Central memory CD8-positive, alpha-beta T cell (primary cell): Measurements from ENCODE around the gene TBCE.
"Not testable (repeated sequence)": the region's sequence is repeated elsewhere in the genome, so short reads cannot be mapped to it uniquely, and the experiment has no call there.

Source experiments
- ATAC-seq: fragments of 150-1000 bp; cut with Tn5 transposase; replicated peaks from 2 replicates; pipeline ENCODE4 v1.10.0; 2022; ENCODE audit warnings: mild to moderate bottlenecking, moderate FRiP score, moderate number of reproducible peaks; ENCODE audit not compliant: poor library complexity, severe bottlenecking; ENCODE audit errors: extremely low read depth
- DNase-seq, 2 donors: peaks; one replicate each; pipeline ENCODE4 v3.0.0; 2021; ENCODE audit warnings: low spot score in 2 of 2
- H3K27ac Mint-ChIP-seq: one replicate; pipeline ENCODE4 v1.8.0; 2022; ENCODE audit warnings: low read depth, mild to moderate bottlenecking, moderate library complexity, mixed read lengths
- H3K27me3 Mint-ChIP-seq: one replicate; pipeline ENCODE4 v1.8.0; 2022; ENCODE audit warnings: mixed read lengths
- H3K36me3 Mint-ChIP-seq: one replicate; pipeline ENCODE4 v1.8.0; 2022; ENCODE audit warnings: mild to moderate bottlenecking, moderate library complexity, mixed read lengths; ENCODE audit not compliant: insufficient read depth
- H3K4me1 Mint-ChIP-seq: one replicate; pipeline ENCODE4 v1.8.0; 2022; ENCODE audit warnings: mixed read lengths
- H3K4me3 Mint-ChIP-seq: one replicate; pipeline ENCODE4 v1.8.0; 2022; ENCODE audit warnings: mild to moderate bottlenecking, moderate library complexity, mixed read lengths
- H3K9me3 Mint-ChIP-seq: one replicate; pipeline ENCODE4 v1.8.0; 2022; ENCODE audit warnings: mixed read lengths

The TBCE gene

DNA sequence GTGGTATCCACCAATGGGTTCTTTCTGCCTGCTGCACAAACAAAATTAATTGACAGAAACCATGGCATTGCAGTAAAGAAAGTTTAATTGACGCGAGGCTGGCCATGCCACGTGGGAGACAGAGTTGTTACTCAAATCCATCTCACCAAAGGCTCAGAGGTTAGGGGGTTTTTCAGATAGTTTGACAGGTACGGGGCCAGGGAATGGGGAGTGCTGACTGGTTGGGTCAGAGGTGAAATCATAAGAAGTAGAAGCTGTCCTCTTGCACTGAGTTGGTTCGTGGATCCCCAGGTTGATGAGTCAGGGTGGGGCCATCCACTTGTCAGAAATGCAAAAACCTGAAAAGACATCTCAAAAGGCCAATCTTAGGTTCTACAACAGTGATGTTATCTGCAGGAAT is 941 bp upstream of the TBCE start:
- ATAC-seq (no peak), DNase-seq (no peak)
- Mint-ChIP-seq H3K27me3 (no peaks in the 10 kb centered on the region), H3K27ac (peak overlapping the region; percentile 94), H3K4me1 (peaks cover 25% of the 10 kb centered on the region), H3K36me3 (peaks cover 8% of the 10 kb centered on the region), H3K4me3 (peak overlapping the region; percentile 96), H3K9me3 (no peaks in the 10 kb centered on the region)

DNA sequence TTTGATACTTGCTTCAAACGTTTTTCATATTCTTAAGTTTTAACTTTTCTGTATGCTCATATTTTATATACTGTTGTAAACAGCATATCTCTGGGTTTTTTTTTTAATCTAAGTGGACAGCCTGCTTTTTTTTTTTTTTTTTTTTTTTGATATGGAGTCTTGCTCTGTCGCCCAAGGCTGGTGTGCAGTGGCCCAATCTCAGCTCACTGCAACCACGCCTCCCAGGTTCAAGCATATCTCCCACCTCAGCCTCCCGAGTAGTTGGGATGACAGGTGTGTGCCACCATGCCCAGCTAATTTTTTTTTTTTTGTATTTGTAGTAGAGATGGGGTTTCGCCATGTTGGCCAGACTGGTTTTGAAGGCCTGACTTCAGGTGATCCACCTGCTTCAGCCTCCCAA is 1.2 kb downstream of the TBCE start:
- Mint-ChIP-seq H3K27ac (peak overlapping the region; percentile 94), H3K4me3 (peak overlapping the region; percentile 96)

DNA sequence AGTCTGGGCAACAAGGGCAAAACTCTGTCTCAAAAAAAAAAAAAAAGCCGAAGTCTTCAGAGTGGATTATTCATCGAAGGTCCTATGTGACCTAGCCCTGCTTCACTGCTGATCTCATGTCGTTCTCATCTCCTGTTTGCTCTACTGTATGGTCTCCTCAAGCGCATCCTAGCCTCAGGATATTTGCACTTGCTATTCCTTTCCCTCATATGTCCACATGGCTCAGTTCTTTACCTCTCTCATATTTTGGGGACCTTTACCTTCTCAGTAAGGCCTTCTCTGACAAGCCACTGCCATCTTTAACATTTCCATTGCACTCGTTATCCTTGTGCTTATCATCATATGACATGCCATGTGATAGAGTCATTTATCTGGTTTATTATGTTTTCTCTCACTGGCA is 2.6 kb downstream of the TBCE start:
- DNase-seq (no peak), ATAC-seq (no peak)
- no peak overlapping the region for H3K4me3 Mint-ChIP-seq
- no peaks in the 10 kb centered on the region for H3K27me3 Mint-ChIP-seq
- peaks cover 31% of the 10 kb centered on the region for H3K4me1 Mint-ChIP-seq
- H3K36me3 Mint-ChIP-seq, result peaks cover 8% of the 10 kb centered on the region
- H3K9me3 Mint-ChIP-seq, result no peaks in the 10 kb centered on the region
- H3K27ac Mint-ChIP-seq, result no peak overlapping the region

More for the DNA sequence above, 1.2 kb downstream of the TBCE start:
- Mint-ChIP-seq H3K36me3 (peaks cover 8% of the 10 kb centered on the region), H3K4me1 (peaks cover 25% of the 10 kb centered on the region), H3K27me3 (no peaks in the 10 kb centered on the region), H3K9me3 (no peaks in the 10 kb centered on the region)
- no peak for ATAC-seq
- no peak for DNase-seq

DNA sequence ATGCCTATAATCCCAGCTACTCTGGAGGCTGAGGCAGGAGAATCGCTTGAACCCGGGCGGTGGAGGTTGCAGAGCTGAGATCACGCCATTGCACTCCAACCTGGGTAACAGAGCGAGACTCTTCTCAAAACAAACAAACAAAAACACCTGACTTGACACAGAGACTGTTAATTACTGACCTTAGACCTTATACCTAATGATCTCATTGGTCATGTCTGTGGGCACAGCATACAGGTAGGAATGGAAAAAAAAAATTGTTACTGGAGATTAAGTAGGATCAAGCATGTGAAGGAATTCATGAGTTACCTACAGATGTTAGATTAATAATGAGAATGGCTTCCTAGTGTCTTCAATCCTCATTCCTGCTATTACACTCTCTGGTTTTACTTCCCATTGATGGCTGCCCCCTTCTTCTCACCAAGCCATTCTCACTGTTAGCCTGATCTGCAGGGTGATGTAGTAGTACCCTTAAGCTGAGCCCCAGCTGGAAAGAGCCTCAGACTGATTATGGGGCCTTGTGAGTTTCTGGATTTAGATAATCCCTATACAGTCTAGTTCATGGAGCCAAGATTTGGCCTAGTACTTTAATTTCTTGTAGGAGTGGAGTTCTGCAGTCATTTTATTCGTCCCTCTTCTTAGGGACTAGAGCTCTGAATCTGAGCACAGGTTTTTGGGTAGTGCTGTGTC is 8.8 kb downstream of the TBCE start:
- ATAC-seq (no peak), DNase-seq (no peak)
- H3K4me1 Mint-ChIP-seq, result peaks cover 17% of the 10 kb centered on the region
- H3K27ac Mint-ChIP-seq, result no peak overlapping the region
- no peaks in the 10 kb centered on the region for H3K27me3 Mint-ChIP-seq
- H3K4me3 Mint-ChIP-seq, result no peak overlapping the region
- peaks cover 16% of the 10 kb centered on the region for H3K36me3 Mint-ChIP-seq
- H3K9me3 Mint-ChIP-seq, result no peaks in the 10 kb centered on the region

DNA sequence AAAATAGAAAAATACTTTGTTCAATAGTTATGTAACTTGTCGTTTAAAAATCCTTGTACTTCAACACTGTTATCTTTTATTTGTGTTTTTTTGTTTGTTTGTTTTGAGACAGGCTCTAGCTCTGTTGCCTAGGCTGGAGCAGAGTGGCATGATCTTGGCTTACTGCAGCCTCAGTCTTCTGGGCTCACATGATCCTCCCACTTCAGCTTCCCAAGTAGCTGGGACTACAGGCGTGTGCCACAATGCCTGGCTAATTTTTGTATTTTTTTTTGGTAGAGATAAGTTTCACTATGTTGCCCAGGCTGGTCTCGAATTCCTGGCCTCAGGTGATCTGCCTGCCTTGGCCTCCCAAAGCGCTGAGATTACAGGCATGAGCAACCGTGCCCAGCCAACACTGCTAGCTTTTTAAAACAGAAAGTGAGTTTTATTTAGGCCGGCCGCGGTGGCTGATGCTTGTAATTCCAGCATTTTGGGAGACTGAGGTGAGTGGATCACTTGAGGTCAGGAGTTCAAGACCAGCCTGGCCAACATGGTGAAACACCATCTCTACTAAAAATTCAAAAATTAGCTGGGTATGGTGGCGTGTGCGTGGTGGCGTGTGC is 11.0 kb downstream of the TBCE start:
- H3K4me1 Mint-ChIP-seq, result peaks cover 17% of the 10 kb centered on the region
- peak overlapping the region; percentile 32 for H3K27ac Mint-ChIP-seq
- peaks cover 19% of the 10 kb centered on the region for H3K36me3 Mint-ChIP-seq

DNA sequence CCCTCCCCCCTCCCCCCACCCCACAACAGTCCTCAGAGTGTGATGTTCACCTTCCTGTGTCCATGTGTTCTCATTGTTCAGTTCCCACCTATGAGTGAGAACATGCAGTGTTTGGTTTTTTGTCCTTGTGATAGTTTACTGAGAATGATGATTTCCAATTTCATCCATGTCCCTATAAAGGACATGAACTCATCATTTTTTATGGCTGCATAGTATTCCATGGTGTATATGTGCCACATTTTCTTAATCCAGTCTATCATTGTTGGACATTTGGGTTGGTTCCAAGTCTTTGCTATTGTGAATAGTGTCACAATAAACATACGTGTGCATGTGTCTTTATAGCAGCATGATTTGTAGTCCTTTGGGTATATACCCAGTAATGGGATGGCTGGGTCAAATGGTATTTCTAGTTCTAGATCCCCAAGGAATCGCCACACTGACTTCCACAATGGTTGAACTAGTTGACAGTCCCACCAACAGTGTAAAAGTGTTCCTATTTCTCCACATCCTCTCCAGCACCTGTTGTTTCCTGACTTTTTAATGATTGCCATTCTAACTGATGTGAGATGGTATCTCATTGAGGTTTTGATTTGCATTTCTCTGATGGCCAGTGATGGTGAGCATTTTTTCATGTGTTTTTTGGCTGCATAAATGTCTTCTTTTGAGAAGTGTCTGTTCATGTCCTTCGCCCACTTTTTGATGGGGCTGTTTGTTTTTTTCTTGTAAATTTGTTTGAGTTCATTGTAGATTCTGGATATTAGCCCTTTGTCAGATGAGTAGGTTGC is 14.9 kb downstream of the TBCE start:
- H3K9me3 Mint-ChIP-seq, H3K27ac Mint-ChIP-seq, ATAC-seq, H3K4me3 Mint-ChIP-seq, H3K27me3 Mint-ChIP-seq, DNase-seq: not testable (repeated sequence)
- H3K4me1 Mint-ChIP-seq, result peaks cover 13% of the 10 kb centered on the region
- peaks cover 15% of the 10 kb centered on the region for H3K36me3 Mint-ChIP-seq

More for the DNA sequence above, 11.0 kb downstream of the TBCE start:
- H3K27me3 Mint-ChIP-seq, DNase-seq, H3K9me3 Mint-ChIP-seq, H3K4me3 Mint-ChIP-seq, ATAC-seq: not testable (repeated sequence)

DNA sequence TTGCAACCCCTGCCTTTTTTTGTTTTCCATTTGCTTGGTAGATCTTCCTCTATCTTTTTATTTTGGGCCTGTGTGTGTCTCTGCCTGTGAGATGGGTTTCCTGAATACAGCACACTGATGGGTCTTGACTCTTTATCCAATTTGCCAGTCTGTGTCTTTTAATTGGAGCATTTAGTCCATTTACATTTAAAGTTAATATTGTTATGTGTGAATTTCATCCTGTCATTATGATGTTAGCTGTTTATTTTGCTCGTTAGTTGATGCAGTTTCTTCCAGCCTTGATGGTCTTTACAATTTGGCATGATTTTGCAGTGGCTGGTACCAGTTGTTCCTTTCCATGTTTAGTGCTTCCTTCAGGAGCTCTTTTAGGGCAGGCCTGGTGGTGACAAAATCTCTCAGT is 18.4 kb downstream of the TBCE start:
- H3K27ac Mint-ChIP-seq, DNase-seq, H3K9me3 Mint-ChIP-seq, H3K4me3 Mint-ChIP-seq, H3K36me3 Mint-ChIP-seq, ATAC-seq, H3K27me3 Mint-ChIP-seq: not testable (repeated sequence)
- H3K4me1 Mint-ChIP-seq, result peaks cover 18% of the 10 kb centered on the region

DNA sequence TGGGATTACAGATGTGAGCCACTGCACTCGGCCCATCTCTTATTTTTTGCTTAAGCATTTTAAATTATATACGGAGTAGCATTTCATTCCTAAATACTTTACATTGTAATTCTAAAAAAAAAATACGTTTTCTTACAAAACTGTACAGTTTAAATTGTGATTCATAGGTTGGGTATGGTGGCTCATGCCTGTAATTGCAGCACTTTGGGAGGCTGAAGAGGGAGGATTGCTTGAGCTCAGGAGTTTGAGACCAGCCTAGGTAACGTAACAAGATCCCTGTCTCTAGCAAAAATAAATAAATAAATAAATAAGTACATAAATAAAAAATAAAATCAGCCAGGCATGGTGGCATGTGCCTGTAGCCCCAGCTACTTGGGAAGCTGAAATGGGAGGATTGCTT is 24.6 kb downstream of the TBCE start:
- Mint-ChIP-seq H3K9me3 (no peaks in the 10 kb centered on the region), H3K4me1 (peaks cover 18% of the 10 kb centered on the region), H3K4me3 (no peak overlapping the region), H3K36me3 (no peaks in the 10 kb centered on the region), H3K27me3 (no peaks in the 10 kb centered on the region), H3K27ac (no peak overlapping the region)
- ATAC-seq, result no peak
- no peak for DNase-seq

DNA sequence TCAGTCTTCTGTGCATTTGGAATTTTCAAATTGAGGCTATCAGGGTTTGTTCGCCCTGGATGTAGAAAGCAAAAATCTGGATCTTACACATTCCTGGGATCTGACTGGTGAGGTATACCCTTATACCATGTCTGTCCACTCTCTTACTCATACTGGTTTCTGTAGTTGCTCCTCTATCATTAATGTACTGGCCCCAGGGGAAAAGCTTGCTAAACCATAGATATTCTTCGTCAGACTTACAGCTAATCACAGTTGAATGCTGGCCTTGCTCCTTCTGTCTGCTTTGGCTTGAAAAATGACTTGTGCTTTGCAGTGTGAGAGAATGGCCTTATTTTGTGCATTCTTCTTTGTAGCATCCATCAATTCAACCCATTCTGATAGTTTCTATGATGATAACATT is 30.5 kb downstream of the TBCE start:
- no peaks in the 10 kb centered on the region for H3K27me3 Mint-ChIP-seq
- H3K36me3 Mint-ChIP-seq, result peaks cover 5% of the 10 kb centered on the region
- H3K4me1 Mint-ChIP-seq, result peaks cover 28% of the 10 kb centered on the region
- no peak overlapping the region for H3K27ac Mint-ChIP-seq
- ATAC-seq (no peak), DNase-seq (no peak)
- no peaks in the 10 kb centered on the region for H3K9me3 Mint-ChIP-seq
- no peak overlapping the region for H3K4me3 Mint-ChIP-seq

DNA sequence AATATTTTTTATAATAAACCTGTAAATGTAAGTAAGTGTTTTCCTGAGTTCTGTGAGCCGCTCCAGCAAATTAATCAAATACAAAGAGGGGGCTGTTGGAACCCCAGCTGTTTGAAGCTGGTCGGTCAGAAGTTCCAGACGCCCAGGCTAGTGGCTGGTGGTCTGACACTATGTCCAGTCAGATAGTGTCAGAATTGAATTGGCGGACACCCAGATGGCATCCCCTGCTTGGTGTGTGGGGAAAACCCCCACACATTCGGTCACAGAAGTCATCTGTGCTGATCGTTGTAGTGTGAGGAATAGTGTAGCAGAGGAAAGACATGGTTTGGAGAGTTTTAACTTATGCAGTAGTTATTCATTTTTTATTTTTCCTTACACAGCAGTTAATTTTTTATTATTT is 32.4 kb downstream of the TBCE start:
- no peak for ATAC-seq
- H3K9me3 Mint-ChIP-seq, result no peaks in the 10 kb centered on the region
- no peak overlapping the region for H3K27ac Mint-ChIP-seq
- peaks cover 5% of the 10 kb centered on the region for H3K36me3 Mint-ChIP-seq
- no peaks in the 10 kb centered on the region for H3K27me3 Mint-ChIP-seq
- no peak overlapping the region for H3K4me3 Mint-ChIP-seq
- H3K4me1 Mint-ChIP-seq, result peaks cover 28% of the 10 kb centered on the region
- DNase-seq, result no peak

DNA sequence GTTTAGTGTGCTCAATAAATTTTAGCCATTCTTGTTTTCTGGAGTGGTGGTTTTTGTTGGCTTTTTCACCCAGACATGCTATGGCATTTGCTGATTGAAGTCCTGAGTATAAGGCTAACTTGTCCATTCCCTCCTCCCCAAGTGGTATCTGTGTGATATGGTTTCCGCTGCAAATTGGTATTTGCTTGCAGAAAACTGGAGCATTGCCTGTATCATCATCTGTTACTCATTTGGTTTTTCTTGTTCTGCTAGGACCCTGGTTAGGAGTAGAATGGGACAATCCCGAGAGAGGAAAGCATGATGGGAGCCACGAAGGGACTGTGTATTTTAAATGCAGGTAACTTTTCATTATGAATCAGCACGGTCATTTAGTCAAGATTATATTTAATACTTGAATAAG is 34.0 kb downstream of the TBCE start:
- H3K36me3 Mint-ChIP-seq, result peaks cover 5% of the 10 kb centered on the region
- peaks cover 15% of the 10 kb centered on the region for H3K4me1 Mint-ChIP-seq
- H3K9me3 Mint-ChIP-seq, result no peaks in the 10 kb centered on the region
- no peaks in the 10 kb centered on the region for H3K27me3 Mint-ChIP-seq
- DNase-seq (no peak), ATAC-seq (no peak)
- H3K4me3 Mint-ChIP-seq, result no peak overlapping the region
- peak overlapping the region; percentile 19 for H3K27ac Mint-ChIP-seq

DNA sequence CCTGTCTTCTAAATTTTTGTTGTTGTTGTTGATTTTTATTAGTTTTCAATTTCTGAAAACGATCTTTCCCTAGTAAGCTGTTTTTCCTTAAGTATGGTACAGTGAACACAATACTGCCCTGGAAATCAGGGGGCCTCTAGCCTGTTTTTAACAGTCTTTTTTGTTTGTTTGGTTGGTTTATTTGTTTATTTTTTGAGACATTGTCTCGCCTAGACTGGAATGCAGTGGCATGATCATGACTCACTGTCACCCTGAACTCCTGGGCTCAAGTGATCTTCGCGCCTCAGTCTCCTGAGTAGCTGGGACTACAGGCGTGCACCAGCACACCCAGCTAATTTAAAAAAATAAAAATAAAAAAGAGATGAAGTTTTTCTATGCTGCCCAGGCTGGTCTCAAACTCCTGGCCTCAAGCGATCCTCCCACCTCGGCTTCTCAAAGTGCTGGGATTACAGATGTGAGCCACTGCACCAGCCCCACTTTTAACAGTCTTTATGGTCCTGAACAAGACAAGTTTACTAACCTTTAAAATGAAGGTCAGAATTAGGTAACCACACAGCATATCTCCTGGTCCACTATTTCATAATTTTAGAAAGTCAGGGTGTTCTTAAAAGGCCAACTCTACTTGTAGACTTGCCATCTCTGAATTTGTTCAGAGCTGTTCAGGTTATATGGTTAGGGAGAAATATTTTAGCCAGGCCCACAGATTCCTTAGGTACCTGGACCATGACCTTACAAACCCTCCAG is 35.4 kb downstream of the TBCE start:
- no peak for ATAC-seq
- H3K4me1 Mint-ChIP-seq, result peaks cover 13% of the 10 kb centered on the region
- no peak overlapping the region for H3K4me3 Mint-ChIP-seq
- no peak overlapping the region for H3K27ac Mint-ChIP-seq
- no peak for DNase-seq
- no peaks in the 10 kb centered on the region for H3K27me3 Mint-ChIP-seq
- H3K36me3 Mint-ChIP-seq, result peaks cover 5% of the 10 kb centered on the region
- no peaks in the 10 kb centered on the region for H3K9me3 Mint-ChIP-seq
